ENCODE data around the gene VSX1.

VSX1 gene

DNA sequence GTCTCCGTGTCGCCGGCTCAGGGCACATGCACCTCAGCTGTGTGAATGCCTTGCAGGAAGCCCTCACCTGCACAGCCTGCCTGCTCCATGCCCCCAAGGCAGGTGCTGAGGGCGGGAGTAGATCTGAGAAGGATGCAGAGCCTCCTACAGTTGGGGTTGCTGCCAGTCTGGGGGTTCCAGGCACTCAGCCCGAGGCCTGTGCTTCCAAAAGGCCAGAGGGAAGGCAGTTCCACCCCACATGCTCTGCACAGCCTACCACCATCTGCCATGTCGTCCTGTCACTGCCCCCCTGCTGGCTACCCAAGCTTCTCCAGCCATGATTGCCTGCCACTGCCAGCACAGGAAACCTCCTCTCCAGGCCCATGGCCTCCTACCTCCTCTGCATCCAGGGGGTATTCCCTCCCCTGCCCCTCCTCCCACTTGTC is 43.3 kb downstream of the VSX1 start:
- no peak for DNase-seq

DNA sequence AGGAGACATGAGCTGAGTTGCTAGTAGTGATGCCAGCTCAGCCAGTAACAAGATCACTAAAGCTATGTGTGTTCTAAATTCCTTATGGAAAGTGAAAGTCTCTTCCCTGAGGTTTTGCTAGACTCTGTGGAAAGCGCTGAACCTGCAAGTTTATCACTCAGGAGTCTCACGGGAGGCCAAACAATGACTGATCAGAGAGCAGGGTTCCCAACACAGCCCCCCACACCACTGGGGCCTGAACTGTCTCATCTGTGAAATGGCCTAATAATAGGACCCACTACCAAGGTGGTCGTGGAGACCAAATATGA is 43.9 kb downstream of the VSX1 start:
- DNase-seq, result no peak

- no peak for DNase-seq
These were observed 44.4 kb downstream of the VSX1 start for GRCh38 chr20:25037288-25038102.

DNA sequence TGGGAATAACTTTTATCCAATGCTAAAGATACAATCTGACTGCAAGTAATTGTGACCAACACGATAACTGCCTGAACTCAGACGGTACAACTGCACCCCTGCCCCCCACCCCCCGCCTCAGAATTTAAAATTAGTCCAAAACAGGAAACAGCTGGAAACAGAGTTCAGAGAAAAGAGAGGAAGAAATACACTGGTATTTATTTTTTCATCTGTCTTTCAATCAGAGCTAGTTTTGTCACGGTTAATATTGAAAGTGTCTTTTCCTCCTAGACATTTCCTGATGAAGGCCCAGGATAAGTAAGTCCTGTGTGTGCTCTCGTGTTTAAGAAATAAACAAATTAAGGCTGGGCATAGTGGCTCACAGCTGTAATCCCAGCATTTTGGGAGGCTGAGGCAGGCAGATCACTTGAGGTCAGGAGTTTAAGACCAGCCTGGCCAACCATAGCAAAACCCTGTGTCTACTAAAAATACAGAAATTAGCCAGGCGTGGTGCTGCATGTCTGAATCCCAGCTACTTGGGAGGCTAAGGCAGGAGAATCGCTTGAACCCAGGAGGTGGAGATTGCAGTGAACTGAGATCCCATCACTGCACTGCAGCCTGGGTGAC is 45.5 kb downstream of the VSX1 start:
- no peak for DNase-seq

GRCh38 chr20:25035921-25036320 is 46.0 kb downstream of the VSX1 start:
- no peak for DNase-seq

DNA sequence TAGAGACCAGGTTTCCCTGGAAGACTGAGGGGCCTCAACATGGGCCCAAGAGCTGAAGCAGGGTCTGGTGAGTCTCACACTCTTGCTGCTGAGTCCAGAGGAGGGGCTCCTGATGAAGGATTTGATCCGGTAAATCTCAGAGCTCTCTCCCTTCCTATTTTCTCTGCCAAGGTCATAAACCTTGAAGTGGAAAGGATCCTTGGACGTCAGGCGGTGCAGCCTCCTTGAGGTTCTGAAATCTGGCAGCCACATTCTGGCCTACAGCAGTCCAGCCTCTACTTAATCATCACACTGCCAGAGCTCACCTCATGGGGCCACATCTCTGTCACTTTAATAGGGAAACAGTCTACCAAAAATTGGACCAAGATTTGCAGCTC is 48.0 kb downstream of the VSX1 start:
- DNase-seq, result no peak

GRCh38 chr20:25033265-25033923 is 48.5 kb downstream of the VSX1 start:
- DNase-seq, result no peak

DNA sequence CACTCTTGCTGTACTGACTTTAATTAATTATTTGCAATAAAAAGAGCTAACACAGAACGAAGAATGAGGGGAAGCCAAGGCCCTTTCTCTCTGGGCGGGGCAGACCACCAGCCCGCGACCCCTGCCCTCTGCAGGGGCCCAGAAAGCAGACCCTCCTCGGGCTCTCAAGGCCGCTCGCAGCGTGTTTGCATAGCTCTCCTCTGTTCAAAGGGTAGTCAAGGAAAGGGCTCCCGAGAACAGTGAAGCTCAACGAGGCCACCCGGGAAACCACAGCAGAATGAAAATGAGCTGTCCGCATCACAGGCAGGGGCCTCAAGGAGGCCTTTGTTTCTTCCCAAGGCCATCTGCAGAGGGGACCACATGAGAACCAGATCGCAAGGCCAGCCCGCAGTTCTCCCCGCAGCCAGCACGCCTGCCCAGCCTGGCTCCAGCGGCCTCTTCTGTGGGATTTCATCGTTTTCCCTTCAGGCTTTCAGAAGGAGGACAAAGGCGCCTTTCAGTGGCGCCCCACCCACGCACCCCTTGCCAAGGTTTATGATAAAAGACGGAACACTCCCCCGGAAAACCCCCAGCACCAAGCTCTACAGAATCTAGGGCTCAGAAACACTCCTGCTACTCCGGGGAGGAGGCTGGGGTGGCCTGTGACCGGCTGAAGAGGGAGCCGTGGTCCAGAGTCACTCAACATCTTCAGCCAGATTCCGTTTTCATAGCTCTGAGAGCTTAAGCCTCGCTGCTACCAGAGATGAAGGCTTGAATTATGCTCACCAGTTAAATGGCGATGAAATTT is 49.3 kb downstream of the VSX1 start:
- DNase-seq, result no peak

GRCh38 chr20:25032065-25032477 is 49.9 kb downstream of the VSX1 start:
- no peak for DNase-seq

DNA sequence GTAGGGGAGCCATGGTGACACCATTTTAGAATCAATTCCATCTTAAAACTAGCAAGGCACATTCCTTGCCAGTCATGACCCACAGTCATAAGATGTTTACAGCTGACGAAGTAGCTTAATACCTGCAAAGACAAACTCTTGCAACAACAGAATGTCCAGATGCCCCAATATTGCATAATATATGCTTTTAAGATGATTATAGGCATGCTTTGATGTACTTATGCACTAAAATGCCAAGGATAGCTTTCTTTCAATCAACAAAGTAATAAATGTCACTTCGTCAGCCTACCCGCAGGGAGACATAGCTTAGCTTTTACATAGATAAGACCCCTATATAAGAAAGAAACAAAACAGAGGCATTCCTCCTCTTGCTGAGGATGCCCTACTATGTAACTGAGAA is 50.7 kb downstream of the VSX1 start:
- no peak for DNase-seq

- no peak for DNase-seq
These were observed 51.2 kb downstream of the VSX1 start for GRCh38 chr20:25030649-25031207.

GRCh38 chr20:25030007-25030648 is 51.8 kb downstream of the VSX1 start:
- DNase-seq, result no peak

GRCh38 chr20:25025986-25026605 is 55.8 kb downstream of the VSX1 start:
- DNase-seq, result no peak
